GM19324 (cell line): ENCODE data around the gene CHTF18.

ENCODE experiments used
- ATAC-seq: cut with Tn5 transposase; IDR thresholded peaks from one replicate; pipeline ENCODE4 v1.9.1; 2021; ENCODE audit warnings: mild to moderate bottlenecking, moderate library complexity; ENCODE audit not compliant: unreplicated experiment, low FRiP score

The CHTF18 gene

DNA sequence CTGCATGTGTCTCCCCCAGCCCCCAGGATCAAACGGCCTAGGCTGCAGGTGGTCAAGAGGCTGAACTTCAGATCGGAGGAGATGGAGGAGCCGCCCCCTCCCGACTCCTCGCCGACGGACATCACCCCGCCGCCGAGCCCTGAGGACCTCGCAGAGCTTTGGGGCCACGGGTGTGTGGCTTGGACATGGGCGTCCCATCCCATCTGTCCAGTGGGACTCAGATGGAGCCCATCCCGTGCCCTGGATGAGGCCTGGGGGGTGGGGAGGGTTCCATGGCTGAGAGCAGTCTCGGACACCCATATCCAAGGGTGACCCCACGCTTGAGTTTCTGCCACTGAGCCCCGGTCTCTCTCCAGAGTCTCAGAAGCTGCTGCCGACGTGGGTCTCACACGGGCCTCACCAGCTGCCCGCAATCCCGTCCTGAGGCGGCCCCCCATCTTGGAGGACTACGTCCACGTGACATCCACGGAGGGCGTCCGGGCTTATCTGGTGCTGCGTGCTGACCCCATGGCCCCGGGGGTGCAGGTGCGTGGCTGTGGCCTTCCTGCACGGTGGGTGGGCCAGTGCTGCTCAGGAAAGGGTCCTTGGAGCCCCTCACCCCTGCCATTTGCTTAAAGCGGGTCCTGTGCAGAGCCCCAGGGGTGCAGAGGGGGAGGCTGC is 901 bp downstream of the CHTF18 start:
- ATAC-seq = no peak

DNA sequence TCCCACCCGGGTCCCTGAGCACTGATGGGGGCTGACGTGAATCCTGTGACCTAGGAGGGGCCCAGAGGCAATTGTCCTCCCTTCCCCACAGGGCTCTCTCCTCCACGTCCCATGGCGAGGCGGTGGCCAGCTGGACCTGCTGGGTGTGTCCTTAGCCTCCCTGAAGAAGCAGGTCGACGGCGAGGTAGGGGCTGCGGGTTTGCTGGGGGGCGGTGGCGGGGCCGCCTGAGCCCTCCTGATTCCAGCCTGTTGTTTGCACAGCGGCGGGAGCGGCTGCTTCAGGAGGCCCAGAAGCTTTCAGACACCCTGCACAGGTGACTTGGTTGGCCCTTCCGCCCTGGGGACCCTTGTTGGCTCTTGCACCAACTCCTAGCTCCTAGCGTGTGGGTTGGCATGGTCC is 1.7 kb downstream of the CHTF18 start:
- ATAC-seq = no peak

DNA sequence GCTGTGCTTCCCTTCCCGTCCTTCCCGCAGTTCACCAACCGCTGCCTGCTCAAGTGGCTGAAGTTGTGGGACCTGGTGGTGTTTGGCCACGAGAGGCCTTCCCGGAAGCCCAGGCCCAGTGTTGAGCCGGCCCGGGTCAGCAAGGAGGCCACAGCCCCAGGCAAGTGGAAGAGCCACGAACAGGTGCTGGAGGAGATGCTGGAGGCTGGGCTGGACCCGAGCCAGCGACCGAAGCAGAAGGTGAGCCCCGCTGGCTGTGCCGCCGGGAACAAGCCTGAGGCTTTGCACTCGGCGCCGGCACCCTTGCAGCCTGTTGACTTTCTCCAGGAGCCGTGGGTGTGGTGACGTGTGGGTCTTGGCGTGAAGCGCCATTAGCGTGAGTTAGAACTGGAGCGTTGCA is 2.7 kb downstream of the CHTF18 start:
- ATAC-seq = no peak

DNA sequence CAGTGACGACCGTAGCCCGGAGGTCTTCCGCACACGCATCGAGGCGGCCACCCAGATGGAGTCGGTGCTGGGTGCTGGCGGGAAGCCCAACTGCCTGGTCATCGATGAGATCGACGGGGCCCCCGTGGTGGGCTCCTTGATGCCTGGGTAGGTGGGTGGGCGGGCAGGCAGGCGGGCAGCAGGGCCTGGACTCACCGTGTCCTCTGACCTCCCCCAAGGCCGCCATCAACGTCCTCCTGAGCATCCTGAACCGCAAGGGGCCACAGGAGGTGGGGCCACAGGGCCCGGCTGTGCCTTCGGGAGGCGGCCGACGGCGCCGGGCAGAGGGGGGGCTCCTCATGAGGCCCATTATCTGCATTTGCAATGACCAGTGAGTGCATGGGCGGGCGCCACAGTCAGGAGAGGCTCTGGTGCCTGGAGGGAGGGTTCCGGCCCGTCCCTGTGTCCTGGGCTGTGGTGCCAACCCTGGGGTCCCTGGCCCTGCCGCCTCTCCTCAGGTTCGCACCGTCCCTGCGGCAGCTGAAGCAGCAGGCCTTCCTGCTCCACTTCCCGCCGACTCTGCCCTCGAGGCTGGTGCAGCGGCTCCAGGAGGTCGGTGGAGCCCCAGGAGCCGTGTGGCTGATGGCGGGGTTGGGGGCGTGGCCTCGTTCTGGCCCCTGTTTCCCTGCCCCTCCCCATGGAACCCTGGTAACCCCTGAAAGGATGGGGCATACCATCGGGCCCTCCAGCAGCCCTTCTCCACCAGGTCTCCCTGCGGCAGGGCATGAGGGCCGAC is 4.0 kb downstream of the CHTF18 start:
- ATAC-seq = no peak

DNA sequence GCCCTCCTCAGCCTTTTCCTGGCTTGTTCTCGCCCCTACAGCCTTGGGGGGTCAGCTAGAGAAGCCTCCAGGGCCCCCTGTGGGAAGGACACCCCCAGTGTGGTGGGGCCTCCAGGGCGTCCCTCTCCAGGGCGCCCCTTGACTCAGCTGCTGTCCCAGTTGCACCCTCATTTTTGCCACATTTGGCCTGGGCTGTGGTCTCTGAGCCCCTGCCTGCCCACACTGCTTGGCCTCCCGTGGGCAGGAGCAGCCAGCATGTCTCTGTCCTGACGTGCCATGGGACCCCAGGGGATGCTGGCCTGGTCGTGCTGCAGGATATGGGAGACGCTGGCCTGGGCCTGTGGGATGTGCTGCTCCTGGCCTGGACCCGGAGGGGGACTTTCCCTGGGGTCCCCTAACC is 5.0 kb downstream of the CHTF18 start:
- no peak for ATAC-seq

DNA sequence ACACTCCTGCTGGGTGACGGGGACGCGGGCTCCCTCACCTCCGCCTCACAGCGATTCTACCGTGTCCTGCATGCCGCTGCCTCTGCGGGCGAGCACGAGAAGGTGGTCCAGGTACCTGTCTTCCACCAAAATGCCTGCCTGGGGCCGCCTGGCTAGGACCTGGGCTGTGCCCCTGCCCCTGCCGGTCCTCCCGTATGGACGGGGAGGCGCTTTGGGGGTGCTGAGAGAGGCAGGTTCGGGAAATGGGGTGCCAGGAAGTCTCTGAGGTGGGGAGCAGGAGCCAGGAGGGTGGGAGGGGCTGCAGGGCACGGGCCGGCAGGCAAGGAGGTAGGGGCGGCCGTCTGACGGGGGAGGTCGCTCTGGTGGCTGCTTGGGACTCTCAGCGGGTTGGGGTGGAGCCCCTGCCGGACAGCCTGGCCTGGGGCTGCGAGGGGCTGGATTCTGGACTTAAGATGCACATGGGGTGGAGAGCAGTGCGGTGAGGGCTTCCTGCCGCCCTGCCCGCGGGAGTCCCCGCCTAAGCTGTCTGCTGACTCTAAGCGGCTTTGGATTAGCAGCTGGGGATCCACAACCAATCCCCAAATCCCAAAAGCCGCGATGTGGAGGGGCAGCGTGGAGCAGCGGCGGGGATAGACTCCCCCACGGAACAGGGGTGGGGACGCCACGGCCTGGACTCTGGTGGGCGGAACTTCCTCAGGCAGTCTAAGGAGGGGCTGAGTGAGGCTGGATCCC is 5.8 kb downstream of the CHTF18 start:
- ATAC-seq = no peak

DNA sequence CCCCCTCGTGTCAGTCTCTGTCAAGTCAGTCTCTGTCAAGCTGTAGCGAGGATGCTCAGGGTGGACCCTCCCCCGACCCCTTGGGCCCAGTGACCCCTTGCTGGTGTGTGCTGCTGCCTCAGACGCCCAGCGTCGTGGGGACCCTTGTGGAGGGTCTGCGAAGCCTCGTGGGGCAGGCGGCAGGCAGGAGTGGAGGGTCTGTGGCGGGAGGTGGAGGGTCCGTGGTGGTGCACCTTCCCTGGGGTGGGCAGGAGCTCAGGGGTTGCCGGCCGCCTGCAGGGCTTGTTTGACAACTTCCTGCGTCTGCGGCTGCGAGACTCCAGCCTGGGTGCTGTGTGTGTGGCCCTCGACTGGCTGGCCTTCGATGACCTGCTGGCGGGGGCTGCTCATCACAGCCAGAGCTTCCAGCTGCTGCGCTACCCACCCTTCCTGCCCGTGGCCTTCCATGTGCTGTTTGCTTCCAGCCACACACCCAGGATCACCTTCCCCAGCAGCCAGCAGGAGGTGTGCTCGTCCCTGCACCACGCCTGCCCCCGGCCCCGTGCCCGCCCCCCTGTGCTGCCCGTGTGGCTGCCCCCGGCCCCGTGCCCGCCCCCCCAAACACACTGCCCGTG is 6.5 kb downstream of the CHTF18 start:
- no peak for ATAC-seq

DNA sequence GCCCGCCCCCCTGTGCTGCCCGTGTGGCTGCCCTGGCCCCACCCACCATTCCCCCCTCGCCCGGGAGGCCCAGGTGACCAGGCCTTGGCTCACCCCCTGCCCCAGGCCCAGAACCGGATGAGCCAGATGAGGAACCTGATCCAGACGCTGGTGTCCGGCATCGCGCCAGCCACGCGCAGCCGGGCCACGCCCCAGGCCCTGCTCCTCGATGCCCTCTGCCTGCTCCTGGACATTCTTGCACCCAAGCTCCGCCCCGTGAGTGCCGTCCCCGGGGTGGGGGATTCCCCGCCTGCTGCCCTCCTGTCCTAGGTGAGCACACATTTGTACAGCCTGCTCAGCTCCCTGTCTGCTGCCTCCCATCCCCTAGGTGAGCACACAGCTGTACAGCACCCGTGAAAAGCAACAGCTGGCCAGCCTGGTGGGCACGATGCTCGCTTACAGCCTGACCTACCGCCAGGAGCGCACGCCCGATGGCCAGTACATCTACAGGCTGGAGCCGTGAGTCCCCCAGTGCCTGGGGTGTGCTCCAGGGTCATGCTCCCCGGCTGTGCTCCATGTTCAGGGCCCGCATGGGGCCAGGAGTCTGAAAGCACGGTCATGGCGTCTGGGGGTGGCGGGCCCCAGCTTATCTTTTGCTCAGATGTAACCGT is 7.3 kb downstream of the CHTF18 start:
- ATAC-seq = no peak

DNA sequence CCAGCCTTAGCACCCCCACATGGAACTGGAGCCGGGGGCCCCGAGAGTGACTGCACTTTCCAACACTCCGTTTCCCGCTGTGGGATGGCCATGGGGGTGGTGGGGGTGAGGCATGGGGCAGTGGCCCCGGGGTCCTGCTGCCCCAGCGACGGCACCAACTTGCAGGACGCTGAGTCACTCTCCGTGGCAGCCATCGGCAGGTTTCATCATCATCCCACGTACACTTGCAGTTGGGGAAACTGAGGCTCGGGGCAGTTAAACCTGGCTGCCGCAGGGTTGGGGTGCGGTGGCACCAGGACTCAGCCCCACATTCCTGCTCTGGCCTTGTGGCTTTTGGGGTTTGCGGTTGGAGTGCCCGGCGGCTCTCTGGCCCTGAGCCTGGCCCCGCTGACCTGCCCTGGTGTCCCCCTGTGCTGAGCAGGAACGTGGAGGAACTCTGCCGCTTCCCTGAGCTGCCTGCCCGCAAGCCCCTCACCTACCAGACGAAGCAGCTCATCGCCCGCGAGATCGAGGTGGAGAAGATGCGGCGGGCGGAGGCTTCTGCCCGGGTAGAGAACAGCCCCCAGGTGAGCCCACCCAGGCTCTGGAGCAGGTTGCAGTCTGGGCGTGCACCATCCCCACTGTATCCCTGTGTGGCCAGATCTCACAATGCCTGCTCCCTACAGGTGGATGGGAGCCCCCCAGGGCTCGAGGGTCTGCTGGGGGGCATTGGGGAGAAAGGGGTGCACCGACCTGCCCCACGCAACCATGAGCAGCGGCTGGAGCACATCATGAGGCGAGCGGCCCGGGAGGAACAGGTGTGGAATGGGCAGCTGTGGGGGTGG is 8.1 kb downstream of the CHTF18 start:
- ATAC-seq = no peak

DNA sequence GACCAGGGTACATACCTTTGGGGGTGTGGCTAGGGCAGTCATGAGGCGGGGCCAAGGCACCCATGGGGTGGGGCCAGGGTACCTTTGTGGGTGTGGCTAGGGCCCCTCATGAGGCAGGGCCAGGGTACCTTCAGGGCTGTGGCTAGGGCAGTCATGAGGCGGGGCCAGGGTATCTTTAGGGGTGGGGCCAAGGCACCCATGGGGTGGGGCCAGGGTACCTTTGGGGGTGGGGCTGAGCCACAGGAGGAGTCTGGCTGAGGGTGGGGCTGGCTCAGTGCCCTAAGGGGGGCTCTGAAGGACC is 8.7 kb downstream of the CHTF18 start:
- no peak for ATAC-seq

DNA sequence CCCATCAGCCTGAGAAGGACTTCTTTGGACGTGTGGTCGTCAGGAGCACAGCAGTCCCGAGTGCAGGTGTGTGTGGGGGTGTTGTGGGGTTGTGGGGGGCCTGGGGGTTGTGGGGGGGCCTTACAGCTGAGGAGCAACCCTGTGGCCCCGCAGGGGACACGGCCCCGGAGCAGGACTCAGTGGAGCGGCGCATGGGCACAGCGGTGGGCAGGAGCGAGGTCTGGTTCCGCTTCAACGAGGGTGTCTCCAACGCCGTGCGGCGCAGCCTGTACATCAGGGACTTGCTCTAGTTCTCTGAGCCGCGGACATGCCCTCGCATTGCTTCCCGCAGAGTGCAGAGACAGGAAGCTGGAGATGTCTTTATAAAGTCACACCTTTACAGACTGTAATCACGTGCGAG is 9.3 kb downstream of the CHTF18 start:
- ATAC-seq = no peak

DNA sequence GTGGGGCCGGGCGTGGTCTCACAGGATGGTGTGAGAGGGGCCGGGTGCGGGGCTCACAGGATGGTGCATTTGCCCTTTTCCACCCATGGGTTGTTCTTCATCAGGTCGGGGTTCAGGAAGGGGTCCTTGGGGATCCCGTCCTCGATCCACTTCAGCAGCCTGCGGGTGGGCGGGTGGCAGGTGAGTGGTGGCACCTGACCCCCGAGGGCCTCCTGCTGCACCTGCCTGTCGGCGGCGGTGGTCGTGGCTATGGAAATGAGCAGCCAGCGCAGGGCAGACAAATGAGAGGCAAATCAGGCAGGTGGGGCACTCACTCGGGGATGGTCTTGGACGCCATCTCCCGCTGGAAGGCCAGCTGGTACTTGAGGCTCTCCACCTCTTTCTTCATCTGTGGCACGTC is 10.2 kb downstream of the CHTF18 start:
- ATAC-seq = no peak

DNA sequence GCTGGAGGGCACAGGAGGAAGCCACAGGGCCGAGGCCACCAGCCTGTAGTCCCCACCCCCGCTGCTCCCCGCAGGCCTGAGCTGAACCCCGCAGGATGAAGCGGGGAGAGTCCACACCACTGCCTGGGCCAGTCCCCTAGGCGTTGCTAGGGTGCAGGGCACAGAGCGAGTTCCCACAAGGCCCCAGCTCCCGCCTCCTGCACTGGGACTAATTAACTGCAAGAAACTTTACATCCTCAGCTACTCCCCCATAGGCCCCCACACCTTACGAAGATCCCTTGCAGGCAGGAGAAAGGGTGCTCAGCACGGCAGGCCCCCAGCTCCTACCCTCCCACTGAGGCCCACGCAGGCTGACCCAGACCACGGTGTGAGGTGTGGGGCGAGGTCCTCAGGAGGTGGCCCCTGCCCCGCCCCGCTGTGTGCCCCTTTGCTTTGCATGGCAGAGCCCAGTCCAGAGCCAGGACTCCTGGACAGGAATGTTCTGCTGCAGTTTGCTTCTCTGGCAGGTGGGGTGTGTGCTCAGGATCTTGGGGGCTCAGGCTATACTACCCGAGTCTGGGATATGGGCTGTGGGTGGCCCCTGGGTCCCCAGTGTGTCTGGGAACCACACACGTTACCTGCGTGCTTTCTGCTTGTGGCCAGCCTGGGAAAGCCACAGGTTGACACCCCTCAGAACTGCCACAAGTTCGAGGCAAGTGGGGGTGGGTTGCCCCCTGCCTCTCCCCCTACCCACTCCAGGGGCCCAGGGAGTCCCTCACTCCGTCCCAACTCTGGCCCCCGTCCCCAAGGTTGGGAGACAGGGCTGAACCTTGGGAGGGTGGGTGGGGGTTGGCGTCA is 10.9 kb downstream of the CHTF18 start:
- no peak for ATAC-seq

DNA sequence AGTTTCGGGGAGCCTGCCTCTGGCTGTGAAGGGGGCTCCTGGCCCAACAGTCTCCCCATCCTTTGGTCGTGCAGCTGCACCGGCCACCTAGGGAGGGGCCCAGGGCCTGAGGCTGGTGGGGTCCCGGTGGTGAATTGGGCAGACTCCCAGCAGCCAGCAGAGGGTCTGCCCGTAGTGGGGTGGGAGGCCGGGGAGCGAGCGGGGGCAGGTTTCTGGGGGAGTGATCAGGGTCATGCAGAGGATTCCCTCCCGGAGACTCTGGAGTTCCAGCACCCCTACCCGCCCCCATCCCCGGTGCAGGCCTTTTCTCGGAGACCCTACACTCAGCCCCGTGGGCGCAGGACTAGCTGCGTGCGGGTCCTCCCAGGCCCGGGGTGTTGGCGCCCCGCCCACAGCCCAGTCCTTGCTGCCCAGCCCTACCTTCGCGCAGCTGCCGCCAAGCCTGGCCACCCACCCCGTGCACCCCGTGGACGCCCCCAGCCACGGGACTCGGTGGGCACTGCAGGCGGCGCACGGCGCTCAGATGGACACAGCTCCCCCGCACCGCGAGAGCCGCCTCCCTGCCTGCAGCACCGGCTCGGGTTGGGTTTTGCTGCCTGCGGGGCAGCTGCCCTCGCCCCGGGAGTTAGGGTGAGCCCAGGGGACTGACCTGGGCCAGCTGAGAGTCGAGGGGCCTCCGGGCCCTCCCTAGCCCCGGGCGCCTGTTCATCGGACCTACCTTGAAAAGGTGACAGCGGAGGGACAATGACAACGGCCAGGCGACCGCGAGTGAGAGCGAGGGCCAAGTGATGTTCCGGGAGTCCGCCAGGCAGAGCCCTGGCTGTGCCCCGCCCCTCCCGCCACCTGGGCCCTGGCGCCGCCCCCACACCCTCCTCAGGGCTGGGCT is 11.8 kb downstream of the CHTF18 start, which contains the start of gene GNG13:
Gene GNG13 (minus strand): TSS at position 787 of the 886 bp plus-strand sequence. CDS start 1,657 bp downstream, outside the sequence.
- no peak for ATAC-seq

DNA sequence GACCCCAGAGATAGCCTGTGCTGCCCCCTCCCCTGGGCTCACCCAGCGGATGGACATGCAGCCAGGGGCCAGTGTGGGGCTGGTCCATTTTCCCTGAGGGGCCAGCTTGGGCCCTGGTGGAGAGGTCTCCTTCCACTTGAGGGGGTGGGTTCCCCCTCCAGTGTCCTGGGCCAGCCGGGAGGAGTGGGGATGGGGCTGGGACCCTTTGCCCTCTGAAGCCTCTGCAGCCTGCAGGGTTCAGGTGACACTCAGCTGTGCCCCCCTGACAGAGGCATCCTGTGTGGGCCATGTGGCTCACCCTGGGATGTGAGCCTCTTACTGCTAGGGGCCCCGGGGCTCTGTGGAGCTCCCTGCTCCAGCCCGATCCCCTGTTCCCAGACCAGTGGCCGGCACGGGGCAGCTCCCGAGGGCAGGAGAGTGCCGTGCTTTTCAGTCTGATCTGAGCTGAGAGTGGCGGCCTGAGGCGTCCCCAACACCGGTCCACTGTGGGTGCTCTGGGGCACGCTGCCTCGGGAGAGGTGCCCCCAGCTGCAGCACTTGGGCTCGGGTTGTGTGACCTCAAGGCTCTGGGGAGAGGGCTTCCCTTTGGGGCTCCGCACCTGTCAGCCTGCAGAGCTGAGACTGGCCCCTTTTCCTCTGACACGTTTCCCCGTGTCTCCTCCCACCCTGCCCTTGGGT is 12.6 kb downstream of the CHTF18 start:
- no peak for ATAC-seq

DNA sequence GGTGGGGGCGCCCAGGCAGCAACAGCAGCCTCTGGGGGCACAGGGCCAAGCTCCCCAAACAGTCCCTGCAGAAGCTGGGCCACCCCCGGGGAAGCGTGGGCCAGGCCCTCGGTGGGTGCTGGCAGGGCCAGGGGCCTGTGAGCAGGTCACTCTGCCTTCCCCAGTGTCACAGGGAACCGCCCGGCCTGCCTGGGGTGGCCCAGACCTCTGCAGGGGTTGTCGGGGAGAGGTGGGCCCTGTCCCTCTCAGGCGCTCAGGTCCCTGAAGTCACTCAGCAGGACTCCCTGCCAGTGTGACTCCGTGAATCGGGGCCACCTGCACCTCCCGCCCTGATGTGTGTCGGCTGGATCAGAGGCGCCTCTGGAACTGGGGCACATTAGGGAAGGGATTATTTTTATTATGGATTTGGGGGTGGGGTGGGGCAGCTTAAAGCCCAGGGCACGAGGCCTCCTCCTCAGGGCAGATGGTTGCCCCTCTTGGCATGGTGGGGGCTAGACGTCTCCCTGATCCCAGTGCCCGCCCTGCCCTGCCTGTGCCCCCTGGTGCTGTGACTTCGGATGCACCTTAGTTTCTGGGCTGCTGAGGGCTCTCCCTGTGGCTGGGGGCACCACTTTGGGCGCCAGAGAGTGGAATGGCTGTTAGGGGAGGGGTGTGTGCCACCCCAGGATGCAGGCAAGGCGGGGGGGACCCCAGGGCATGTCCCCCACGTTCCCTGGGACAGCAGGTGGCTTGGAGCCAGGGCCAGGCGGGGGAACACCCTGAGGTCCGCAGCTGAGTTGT is 13.4 kb downstream of the CHTF18 start:
- ATAC-seq = no peak

DNA sequence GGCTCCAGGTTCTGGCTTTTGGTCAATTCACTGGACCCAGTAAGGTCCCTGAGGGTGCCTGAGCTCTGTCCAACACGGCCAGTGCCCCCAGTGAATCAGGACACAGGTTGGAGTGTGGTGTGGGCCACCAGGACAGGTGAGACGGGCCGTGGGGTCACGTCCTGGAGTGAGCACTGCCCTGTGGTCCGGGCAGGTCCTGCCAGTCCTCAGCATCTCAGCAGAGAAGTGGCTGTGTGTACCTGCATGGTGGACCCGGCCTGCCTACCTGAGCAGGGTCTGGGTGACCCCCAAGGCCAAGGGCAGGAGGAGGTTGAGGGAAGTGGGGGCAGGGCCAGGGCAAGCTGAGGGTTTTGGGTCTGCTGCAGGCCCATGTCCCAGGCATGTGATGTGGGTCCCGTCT is 14.0 kb downstream of the CHTF18 start:
- ATAC-seq = no peak
